Glutamatergic neuron (in vitro differentiated cells): ENCODE results near the gene CBX6. TPM values are rescaled to one million over a fixed set of nuclear protein-coding genes. Genes with fewer than 3 reads are reported as not detected.

ENCODE experiments used
- DNase-seq: peaks from one replicate; pipeline ENCODE4 v3.0.0; 2022
- H3K27ac Mint-ChIP-seq: one replicate; pipeline ENCODE4 v1.8.0; 2020; ENCODE audit warnings: mild to moderate bottlenecking, mixed read lengths, inconsistent platforms; ENCODE audit not compliant: unreplicated experiment
- H3K27me3 Mint-ChIP-seq: one replicate; pipeline ENCODE4 v1.8.0; 2020; ENCODE audit warnings: mild to moderate bottlenecking, moderate library complexity, mixed read lengths, inconsistent platforms; ENCODE audit not compliant: unreplicated experiment
- H3K36me3 Mint-ChIP-seq: one replicate; pipeline ENCODE4 v1.8.0; 2020; ENCODE audit warnings: mild to moderate bottlenecking, mixed read lengths, inconsistent platforms; ENCODE audit not compliant: unreplicated experiment
- H3K4me1 Mint-ChIP-seq: one replicate; pipeline ENCODE4 v1.8.0; 2020; ENCODE audit warnings: mild to moderate bottlenecking, low read depth, mixed read lengths, inconsistent platforms; ENCODE audit not compliant: unreplicated experiment
- H3K4me3 Mint-ChIP-seq: one replicate; pipeline ENCODE4 v1.8.0; 2020; ENCODE audit warnings: mild to moderate bottlenecking, mixed read lengths, inconsistent platforms; ENCODE audit not compliant: unreplicated experiment
- H3K9me3 Mint-ChIP-seq: one replicate; pipeline ENCODE4 v1.8.0; 2020; ENCODE audit warnings: mild to moderate bottlenecking, moderate library complexity, mixed read lengths, inconsistent platforms; ENCODE audit not compliant: unreplicated experiment
- total RNA-seq: library from RNA; stranded (reverse); fragmentation: NEBNext Ultra II Directional; extraction: Animal tissue kit (Norgen Biotek cat#: 25700); gene quantifications from one replicate; pipeline ENCODE4 v1.2.1, GENCODE V29; 2021; ENCODE audit not compliant: unreplicated experiment
- TF ChIP-seq, protein P1 (sequence below): fragments of 200-600 bp; sonication (generic); IDR thresholded peaks from one replicate; pipeline ENCODE4 v1.5.0; 2021; ENCODE audit not compliant: partially characterized antibody, unreplicated experiment

Gene CBX6
- total RNA-seq, 1 donor from 2014 or later: 27.6 TPM

DNA sequence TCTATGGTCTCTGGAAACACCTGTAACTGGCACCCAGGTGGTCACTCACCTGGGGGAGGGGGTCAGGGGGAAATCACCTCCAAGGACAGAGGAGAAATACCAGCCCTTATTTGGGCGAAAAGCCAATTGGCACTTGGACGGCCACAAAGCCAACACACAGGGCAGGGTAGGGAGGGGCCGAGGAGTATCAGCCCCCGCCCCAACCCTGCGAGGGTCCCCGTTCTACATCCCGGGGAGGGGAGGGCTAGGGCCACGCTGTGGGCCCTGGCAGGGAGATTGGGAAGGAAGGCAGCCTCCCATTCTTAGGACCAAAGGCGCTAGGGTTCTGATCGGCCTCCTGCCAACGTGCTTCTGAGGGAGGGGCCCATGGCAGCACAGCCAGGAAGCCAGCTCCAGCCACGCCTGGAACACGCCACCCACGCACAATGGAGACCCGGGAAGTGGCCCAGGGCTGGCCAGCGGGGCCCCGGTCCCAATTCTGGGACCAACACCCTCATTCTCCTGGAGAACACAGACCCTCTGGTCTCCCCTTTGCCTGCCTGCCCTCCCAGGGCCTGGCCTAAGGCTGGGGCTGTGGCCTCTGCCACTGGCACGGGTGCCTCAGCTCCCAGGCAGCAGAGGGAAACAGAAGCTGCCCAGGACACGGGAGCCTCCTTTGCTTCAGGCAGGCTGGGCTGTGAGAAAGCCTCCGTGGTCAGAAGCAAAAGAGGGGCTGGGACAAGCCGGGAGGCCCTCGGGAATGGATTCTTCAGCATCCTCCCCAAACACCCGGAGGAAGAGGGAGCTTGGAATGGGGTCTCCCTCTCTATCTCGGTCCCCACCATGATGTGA lies 7.4 kb downstream of the CBX6 start:
- TF ChIP-seq, protein P1, sequence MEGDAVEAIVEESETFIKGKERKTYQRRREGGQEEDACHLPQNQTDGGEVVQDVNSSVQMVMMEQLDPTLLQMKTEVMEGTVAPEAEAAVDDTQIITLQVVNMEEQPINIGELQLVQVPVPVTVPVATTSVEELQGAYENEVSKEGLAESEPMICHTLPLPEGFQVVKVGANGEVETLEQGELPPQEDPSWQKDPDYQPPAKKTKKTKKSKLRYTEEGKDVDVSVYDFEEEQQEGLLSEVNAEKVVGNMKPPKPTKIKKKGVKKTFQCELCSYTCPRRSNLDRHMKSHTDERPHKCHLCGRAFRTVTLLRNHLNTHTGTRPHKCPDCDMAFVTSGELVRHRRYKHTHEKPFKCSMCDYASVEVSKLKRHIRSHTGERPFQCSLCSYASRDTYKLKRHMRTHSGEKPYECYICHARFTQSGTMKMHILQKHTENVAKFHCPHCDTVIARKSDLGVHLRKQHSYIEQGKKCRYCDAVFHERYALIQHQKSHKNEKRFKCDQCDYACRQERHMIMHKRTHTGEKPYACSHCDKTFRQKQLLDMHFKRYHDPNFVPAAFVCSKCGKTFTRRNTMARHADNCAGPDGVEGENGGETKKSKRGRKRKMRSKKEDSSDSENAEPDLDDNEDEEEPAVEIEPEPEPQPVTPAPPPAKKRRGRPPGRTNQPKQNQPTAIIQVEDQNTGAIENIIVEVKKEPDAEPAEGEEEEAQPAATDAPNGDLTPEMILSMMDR: no peak
- Mint-ChIP-seq H3K4me3 (no peak overlapping the region), H3K9me3 (peaks cover 6% of the 10 kb centered on the region), H3K4me1 (peaks cover 19% of the 10 kb centered on the region), H3K27me3 (peaks cover 6% of the 10 kb centered on the region), H3K27ac (no peak overlapping the region), H3K36me3 (peaks cover 4% of the 10 kb centered on the region)
- DNase-seq: no peak

DNA sequence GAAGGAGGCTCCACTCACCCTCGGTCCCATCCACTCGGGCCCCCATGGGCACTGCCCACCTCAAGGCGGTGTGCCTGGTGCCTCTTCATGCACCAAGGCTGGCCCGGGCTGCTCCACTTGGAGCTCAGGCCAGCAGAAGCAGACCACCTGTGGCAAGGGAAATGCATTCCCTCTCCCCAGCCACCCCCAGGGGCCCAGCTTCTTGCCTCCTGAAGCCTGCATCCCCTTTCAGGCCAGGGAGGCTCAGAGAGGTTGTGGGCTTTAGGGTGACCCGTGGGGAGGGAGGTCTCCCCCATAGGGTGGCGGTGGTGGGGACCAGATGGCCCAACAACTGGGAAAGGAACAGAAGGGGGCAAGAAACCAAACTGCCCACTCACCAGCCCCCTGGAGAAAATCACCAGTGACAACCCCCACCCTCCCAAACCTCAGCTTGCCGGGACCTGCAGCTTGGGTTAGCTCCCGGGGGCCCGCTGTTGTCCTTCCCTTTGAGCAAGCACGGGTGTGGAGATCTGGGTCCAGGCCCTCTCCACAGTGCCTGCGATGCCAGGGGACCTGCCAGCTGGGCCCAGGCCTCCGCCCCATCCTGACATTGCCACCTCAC lies 8.4 kb downstream of the CBX6 start:
- TF ChIP-seq, protein P1: no peak
- Mint-ChIP-seq H3K27ac (no peak overlapping the region), H3K27me3 (peaks cover 7% of the 10 kb centered on the region), H3K4me3 (no peak overlapping the region), H3K36me3 (peaks cover 4% of the 10 kb centered on the region), H3K9me3 (peaks cover 7% of the 10 kb centered on the region), H3K4me1 (peaks cover 19% of the 10 kb centered on the region)
- DNase-seq: no peak

DNA sequence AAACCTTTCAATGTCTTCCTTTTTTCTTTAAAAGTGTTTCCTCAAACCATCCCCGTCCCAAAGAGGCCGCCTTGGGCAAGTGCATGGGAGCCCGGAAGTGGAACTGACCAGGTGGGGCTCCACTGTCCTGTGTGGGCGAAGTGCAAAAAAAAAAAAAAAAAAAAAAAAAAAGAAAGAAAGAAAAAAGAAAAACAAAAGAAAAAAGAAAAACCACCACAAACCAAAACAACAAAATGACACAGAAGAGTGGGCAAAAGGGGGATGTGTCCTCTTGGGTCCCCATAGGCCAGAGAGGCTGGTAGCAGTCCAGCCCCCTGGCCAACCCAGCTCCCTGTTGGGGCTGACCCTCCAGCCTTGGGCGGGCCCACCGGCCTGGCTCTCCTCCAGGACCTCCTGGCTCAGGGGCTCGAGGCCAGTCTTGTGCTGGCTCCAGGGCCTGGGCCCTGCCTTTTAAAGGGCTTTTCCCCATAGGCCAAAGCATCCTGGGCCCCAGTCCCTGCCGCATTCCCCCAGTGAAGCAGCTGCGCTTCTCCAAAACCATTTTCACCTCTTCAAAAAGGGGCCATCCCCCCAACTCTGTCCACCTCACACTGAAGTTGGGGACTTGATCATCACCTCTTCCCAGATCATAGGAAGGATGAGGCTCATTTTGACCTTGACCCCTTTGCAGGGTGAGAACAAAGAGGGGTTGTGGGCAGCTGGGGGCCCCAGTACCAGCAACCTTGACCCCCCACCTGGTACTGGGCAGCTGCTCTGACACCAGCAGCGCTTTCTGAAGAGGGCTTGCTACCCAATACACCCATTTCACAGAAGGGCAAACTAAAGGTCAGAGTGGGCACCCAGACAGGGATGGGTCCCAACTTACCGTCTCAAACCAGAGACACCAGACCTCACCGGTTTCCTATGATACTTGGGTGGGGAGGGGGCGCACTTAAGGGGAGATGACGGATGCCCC lies 9.4 kb downstream of the CBX6 start:
- H3K27ac Mint-ChIP-seq: no peak overlapping the region
- H3K4me3 Mint-ChIP-seq: no peak overlapping the region
- H3K36me3 Mint-ChIP-seq: peaks cover 4% of the 10 kb centered on the region
- H3K9me3 Mint-ChIP-seq: peaks cover 7% of the 10 kb centered on the region
- H3K27me3 Mint-ChIP-seq: peaks cover 7% of the 10 kb centered on the region
- H3K4me1 Mint-ChIP-seq: peaks cover 12% of the 10 kb centered on the region
- TF ChIP-seq, protein P1: no peak
- no peak for DNase-seq

DNA sequence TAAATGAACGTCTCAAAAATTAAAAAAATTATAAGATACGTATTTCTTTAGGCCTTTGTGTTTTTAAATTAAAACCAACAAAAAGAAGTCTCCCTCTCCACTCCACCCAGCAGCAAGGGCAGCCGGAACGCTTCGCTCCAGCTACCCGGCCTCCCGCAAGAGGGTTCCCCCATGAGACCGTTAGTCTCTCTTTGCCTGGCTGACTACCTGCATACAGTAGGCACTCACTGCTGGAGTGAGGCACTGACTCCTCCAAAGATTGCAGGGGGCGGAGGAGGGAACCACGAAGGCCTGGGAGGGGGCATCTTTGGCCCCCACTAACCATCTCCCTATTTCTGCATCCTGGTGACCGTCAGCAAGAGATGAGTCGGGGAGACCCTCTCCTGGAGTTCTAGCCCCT lies 10.1 kb downstream of the CBX6 start:
- Mint-ChIP-seq H3K9me3 (peaks cover 7% of the 10 kb centered on the region), H3K27me3 (peaks cover 7% of the 10 kb centered on the region), H3K4me1 (peaks cover 12% of the 10 kb centered on the region), H3K4me3 (no peak overlapping the region), H3K27ac (no peak overlapping the region), H3K36me3 (peaks cover 4% of the 10 kb centered on the region)
- DNase-seq: no peak
- TF ChIP-seq, protein P1: no peak
